Hepatocyte (in vitro differentiated cells): ENCODE measurements around the gene KLHL26. TPM values are rescaled to one million over a fixed set of nuclear protein-coding genes. Genes with fewer than 3 reads are reported as not detected.

Source experiments
- DNase-seq: peaks from one replicate; pipeline ENCODE4 v3.0.0-alpha.2; 2016; ENCODE audit warnings: low spot score
- H2AFZ ChIP-seq: fragments of 200-600 bp; sonication (generic); 2 replicates; pipeline ENCODE4 v1.6.0; 2016; ENCODE audit warnings: antibody characterized with exemption, mild to moderate bottlenecking
- H3K27ac ChIP-seq: fragments of 200-600 bp; sonication (generic); 2 replicates; pipeline ENCODE4 v1.5.1; 2016; ENCODE audit warnings: mild to moderate bottlenecking
- H3K27me3 ChIP-seq: fragments of 200-600 bp; sonication (generic); 2 replicates; pipeline ENCODE4 v1.6.1; 2016
- H3K36me3 ChIP-seq: fragments of 200-600 bp; sonication (generic); replicated peaks from 2 replicates; pipeline ENCODE4 v1.5.1; 2016; ENCODE audit warnings: low read depth; ENCODE audit not compliant: insufficient read depth
- H3K4me1 ChIP-seq: fragments of 200-600 bp; sonication (generic); 2 replicates; pipeline ENCODE4 v1.5.1; 2016; ENCODE audit warnings: mild to moderate bottlenecking, moderate library complexity; ENCODE audit not compliant: insufficient read depth
- H3K4me2 ChIP-seq: fragments of 200-600 bp; sonication (generic); 2 replicates; pipeline ENCODE4 v1.6.0; 2016
- H3K4me3 ChIP-seq: fragments of 200-600 bp; sonication (generic); 2 replicates; pipeline ENCODE4 v1.5.1; 2016; ENCODE audit warnings: mild to moderate bottlenecking
- H3K79me2 ChIP-seq: fragments of 200-600 bp; sonication (generic); 2 replicates; pipeline ENCODE4 v1.6.0; 2017; ENCODE audit warnings: mild to moderate bottlenecking
- H3K9me2 ChIP-seq: fragments of 200-600 bp; sonication (generic); replicated peaks from 2 replicates; pipeline ENCODE4 v1.6.0; 2017; ENCODE audit warnings: mild to moderate bottlenecking; ENCODE audit not compliant: insufficient read depth
- H3K9me3 ChIP-seq: fragments of 200-600 bp; sonication (generic); 2 replicates; pipeline ENCODE4 v1.5.1; 2016; ENCODE audit warnings: low read depth, mild to moderate bottlenecking
- H4K20me1 ChIP-seq: fragments of 200-600 bp; sonication (generic); 2 replicates; pipeline ENCODE4 v1.6.0; 2016; ENCODE audit warnings: mild to moderate bottlenecking; ENCODE audit not compliant: insufficient read depth, poor library complexity, severe bottlenecking
- EZH2 ChIP-seq: fragments of 200-600 bp; sonication (generic); IDR thresholded peaks from 2 replicates; pipeline ENCODE4 v1.6.1; 2016; ENCODE audit warnings: antibody characterized with exemption, mild to moderate bottlenecking, borderline replicate concordance
- EZH2phosphoT487 ChIP-seq: fragments of 200-600 bp; sonication (generic); IDR thresholded peaks from one replicate; pipeline ENCODE4 v1.6.1; 2018; ENCODE audit warnings: antibody characterized with exemption, mild to moderate bottlenecking, low read depth, moderate library complexity; ENCODE audit not compliant: unreplicated experiment, severe bottlenecking
- WGBS: methylation state at CpG from one replicate; pipeline ENCODE4 v1.1.6; 2016; ENCODE audit warnings: low lambda C conversion rate; ENCODE audit errors: missing lambda C conversion rate; 5-methylcytosine and 5-hydroxymethylcytosine counted together
- polyA plus RNA-seq: library from polyadenylated mRNA; unstranded; fragments of >200 nt; fragmentation: Nextera tagmentation; extraction: Ambion mirVana; gene quantifications from 2 replicates; pipeline ENCODE4 v1.2.1, GENCODE V29; 2016
- total RNA-seq: library from RNA; depleted of rRNA; stranded (reverse); fragments of >200 nt; gene quantifications from 2 replicates; pipeline ENCODE4 v1.2.3, GENCODE V29; 2014
- TF ChIP-seq, protein P1 (sequence below): fragments of 200-600 bp; sonication (generic); IDR thresholded peaks from 2 replicates; pipeline ENCODE4 v1.5.1; 2016; ENCODE audit warnings: antibody characterized with exemption, mild to moderate bottlenecking; ENCODE audit not compliant: poor library complexity

KLHL26 gene
- total and polyA plus RNA-seq, 2 experiments from 2014 or later = 5.0 to 7.6 TPM

DNA sequence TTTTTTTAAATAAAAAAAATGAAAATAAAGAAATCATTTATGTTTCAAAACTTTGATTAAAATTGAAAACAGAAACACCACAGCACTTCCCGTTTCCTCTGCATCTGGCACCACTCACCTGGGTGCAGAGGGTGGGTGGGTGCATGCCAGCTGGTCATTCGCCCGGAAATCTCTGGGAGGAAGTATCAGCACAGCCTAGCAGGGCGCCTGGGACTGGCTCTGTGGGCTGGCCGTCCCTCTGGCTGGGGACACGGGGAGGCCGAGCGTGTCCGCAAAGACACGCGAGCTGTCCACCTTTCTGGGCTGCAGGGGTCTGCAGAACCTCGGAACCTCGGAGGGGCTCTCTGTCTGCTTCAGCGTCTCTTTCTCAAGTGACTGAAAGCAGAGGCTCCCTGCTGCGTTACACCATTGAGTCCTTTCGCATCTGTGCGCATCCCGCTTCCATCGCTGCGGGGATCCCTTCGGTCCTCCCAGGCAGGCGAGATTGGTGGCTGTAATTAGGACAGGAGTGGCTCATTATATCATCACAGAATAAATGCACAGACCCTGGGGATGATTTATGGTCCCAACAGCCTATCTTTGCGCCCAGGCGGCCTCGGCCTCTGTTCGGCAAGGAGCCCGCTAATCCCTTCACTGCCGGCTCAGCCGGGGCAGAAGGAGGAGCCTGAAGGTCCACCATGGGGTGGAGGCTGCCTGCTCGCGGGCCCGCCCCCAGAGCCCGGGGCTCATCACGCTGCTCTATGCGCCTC, 63.8 kb downstream of the KLHL26 start:
- Histone ChIP-seq H3K9me3 (no peaks in the 10 kb centered on the region), H3K9me2 (no peaks in the 10 kb centered on the region), H3K27ac (peak overlapping the region; percentile 48), H4K20me1 (peaks cover 59% of the 10 kb centered on the region), H3K27me3 (no peaks in the 10 kb centered on the region), H2AFZ (no peak overlapping the region), H3K4me2 (peak overlapping the region; percentile 76), H3K4me3 (no peak overlapping the region), H3K79me2 (peaks cover 69% of the 10 kb centered on the region), H3K4me1 (peaks cover 11% of the 10 kb centered on the region), H3K36me3 (no peaks in the 10 kb centered on the region)
- WGBS = 20% methylated on average over 35 of the region's 35 CpGs
- peak; percentile 77 for DNase-seq
- TF ChIP-seq EZH2 (no peak), EZH2phosphoT487 (no peak)
- TF ChIP-seq, protein P1, sequence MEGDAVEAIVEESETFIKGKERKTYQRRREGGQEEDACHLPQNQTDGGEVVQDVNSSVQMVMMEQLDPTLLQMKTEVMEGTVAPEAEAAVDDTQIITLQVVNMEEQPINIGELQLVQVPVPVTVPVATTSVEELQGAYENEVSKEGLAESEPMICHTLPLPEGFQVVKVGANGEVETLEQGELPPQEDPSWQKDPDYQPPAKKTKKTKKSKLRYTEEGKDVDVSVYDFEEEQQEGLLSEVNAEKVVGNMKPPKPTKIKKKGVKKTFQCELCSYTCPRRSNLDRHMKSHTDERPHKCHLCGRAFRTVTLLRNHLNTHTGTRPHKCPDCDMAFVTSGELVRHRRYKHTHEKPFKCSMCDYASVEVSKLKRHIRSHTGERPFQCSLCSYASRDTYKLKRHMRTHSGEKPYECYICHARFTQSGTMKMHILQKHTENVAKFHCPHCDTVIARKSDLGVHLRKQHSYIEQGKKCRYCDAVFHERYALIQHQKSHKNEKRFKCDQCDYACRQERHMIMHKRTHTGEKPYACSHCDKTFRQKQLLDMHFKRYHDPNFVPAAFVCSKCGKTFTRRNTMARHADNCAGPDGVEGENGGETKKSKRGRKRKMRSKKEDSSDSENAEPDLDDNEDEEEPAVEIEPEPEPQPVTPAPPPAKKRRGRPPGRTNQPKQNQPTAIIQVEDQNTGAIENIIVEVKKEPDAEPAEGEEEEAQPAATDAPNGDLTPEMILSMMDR = no peak

DNA sequence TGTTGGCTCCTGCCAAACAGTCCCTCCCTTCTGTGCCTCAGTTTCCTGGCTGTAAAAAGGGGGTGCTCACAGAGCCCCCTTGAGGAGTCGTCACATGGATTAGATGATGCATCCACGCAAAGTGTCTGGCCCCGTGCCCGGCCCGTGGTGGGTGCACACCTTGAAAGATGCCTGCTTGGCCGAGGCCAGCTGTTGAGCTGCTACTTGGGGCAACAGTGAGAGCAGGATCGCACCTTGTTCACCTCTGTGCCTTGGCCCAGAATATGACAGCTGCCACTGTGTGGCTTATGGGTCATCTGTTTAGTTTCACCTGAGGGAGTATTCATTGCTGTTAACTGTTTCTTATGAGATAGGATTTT, 64.4 kb downstream of the KLHL26 start:
- TF ChIP-seq EZH2phosphoT487 = no peak
- TF ChIP-seq, protein P1 = no peak

DNA sequence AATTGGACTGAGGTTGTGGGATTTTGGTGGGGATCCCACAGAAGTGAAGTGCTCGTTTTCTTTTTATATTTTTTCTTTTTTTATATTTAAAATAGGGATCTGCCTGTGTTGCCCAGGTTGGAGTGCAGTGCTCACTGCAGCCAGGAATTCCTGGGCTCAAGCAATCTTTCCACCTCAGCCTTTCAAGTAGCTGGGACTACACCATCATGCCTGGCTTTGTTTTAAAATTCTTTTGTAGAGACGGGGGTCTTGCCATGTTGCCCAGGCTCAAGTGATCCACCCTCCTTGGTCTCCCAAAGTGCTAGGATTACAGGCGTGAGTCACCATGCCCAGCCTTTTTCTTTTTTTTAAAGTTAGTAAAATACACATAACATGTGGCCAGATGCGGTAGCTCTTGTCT, 67.2 kb downstream of the KLHL26 start:
- DNase-seq = no peak
- no peak for TF ChIP-seq EZH2
- H3K27ac ChIP-seq = no peak overlapping the region
- H3K9me2 ChIP-seq = no peaks in the 10 kb centered on the region
- peaks cover 69% of the 10 kb centered on the region for H3K79me2 ChIP-seq
- no peak overlapping the region for H2AFZ ChIP-seq
- no peaks in the 10 kb centered on the region for H3K36me3 ChIP-seq
- WGBS = 85% methylated on average over 4 of the region's 4 CpGs
- H3K4me3 ChIP-seq = no peak overlapping the region
- peaks cover 11% of the 10 kb centered on the region for H3K4me1 ChIP-seq
- H4K20me1 ChIP-seq = peaks cover 57% of the 10 kb centered on the region
- no peak overlapping the region for H3K4me2 ChIP-seq
- no peaks in the 10 kb centered on the region for H3K27me3 ChIP-seq
- no peaks in the 10 kb centered on the region for H3K9me3 ChIP-seq

More for the DNA sequence above, 64.4 kb downstream of the KLHL26 start:
- no peaks in the 10 kb centered on the region for H3K9me3 ChIP-seq
- no peaks in the 10 kb centered on the region for H3K27me3 ChIP-seq
- no peaks in the 10 kb centered on the region for H3K36me3 ChIP-seq
- no peak overlapping the region for H3K4me3 ChIP-seq
- H3K79me2 ChIP-seq = peaks cover 65% of the 10 kb centered on the region
- no peak for DNase-seq
- H3K9me2 ChIP-seq = no peaks in the 10 kb centered on the region
- no peak overlapping the region for H2AFZ ChIP-seq
- 66% methylated on average over 7 of the region's 7 CpGs for WGBS
- H4K20me1 ChIP-seq = peaks cover 54% of the 10 kb centered on the region
- no peak overlapping the region for H3K27ac ChIP-seq
- H3K4me2 ChIP-seq = peak overlapping the region; percentile 76
- peaks cover 11% of the 10 kb centered on the region for H3K4me1 ChIP-seq

DNA sequence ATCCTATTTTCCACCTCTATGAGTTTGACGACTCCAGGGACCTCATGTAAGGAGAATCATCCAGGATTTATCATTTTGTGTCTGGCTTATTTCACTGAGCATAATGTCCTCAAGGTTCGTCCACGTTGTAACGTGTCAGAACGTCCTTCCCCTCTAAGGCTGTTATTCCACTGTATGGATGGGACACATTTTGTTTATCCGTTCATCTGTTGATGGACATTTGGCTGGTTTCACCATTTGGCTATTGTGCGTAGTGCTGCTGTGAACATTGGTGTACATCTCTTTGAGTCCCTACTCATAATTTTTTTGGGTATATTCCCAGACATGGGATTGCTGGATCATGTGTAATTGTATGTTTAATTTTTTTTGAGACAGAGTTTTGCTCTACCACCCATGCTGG, 68.1 kb downstream of the KLHL26 start:
- Histone ChIP-seq H3K9me2 (no peaks in the 10 kb centered on the region), H3K9me3 (no peaks in the 10 kb centered on the region), H3K36me3 (no peaks in the 10 kb centered on the region), H3K79me2 (peaks cover 74% of the 10 kb centered on the region), H4K20me1 (peaks cover 51% of the 10 kb centered on the region), H3K4me3 (no peak overlapping the region), H2AFZ (no peak overlapping the region), H3K4me2 (no peak overlapping the region), H3K4me1 (peaks cover 11% of the 10 kb centered on the region), H3K27ac (no peak overlapping the region), H3K27me3 (no peaks in the 10 kb centered on the region)
- 75% methylated on average over 7 of the region's 7 CpGs for WGBS
- no peak for DNase-seq
- TF ChIP-seq, protein P1 = no peak
- no peak for TF ChIP-seq EZH2
- no peak for TF ChIP-seq EZH2phosphoT487
